T-helper 2 cell treated with Interferon-gamma antibody and Interleukin-4, amounts not matched to agents 100 ng/mL and 5 ng/mL, for 36 hours (primary cell): ENCODE data around the gene DEDD2. TPM values are rescaled to one million over a fixed set of nuclear protein-coding genes. Genes with fewer than 3 reads are reported as not detected.

ENCODE experiments used
- intact Hi-C: fragments of 100-400 bp; cut with micrococcal nuclease; formaldehyde crosslinking; loops from one replicate; pipeline ENCODE4 v1.15.1; 2023
- total RNA-seq: library from RNA; stranded (reverse); gene quantifications from 2 replicates; pipeline ENCODE4 v1.2.3, GENCODE V29; 2022

Gene DEDD2
- total RNA-seq, 1 donor from 2014 or later, result 40.3 TPM

GRCh38 chr19:42200116-42200715, 17.3 kb downstream of the DEDD2 start:
- intact Hi-C loops, result no loop called here

DNA sequence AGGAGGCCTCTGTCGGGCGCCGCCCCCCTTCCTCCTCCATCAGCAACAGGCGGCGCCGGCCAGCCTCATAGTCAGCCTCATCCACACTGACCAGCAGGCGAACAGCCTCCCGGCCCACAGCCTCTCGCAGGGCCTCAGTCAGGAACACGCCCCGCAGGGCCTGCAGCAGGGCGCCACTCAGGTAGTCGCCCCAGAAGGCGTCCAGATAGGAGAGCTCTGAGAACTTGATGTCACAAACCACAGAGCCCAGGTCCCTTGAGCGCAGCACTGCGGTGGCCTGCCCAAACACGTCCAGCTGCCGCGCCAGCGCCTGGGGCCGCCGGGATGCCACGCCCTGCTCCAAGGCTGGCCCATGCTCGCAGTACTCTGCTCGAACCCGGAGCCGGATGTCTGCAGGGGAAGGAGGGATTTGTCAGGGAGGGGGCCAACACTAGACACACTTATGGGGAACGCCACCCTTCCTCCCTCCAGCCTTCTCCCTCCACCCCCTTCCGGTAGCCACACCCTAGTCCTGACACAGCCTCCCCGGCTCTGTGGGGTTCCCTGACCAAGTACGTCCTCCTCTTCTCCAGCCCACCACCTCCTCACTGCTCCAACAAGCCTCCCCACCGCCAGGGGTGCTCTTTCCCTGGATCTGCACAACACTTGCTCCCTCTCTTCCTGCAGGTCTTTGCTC, 17.9 kb downstream of the DEDD2 start:
- intact Hi-C loops, result loop anchor here (1.0 to 5.0 kb wide), 8 partner anchors 15 to 83 kb away; partner anchors contain the start of genes DEDD2, GSK3A and POU2F2

DNA sequence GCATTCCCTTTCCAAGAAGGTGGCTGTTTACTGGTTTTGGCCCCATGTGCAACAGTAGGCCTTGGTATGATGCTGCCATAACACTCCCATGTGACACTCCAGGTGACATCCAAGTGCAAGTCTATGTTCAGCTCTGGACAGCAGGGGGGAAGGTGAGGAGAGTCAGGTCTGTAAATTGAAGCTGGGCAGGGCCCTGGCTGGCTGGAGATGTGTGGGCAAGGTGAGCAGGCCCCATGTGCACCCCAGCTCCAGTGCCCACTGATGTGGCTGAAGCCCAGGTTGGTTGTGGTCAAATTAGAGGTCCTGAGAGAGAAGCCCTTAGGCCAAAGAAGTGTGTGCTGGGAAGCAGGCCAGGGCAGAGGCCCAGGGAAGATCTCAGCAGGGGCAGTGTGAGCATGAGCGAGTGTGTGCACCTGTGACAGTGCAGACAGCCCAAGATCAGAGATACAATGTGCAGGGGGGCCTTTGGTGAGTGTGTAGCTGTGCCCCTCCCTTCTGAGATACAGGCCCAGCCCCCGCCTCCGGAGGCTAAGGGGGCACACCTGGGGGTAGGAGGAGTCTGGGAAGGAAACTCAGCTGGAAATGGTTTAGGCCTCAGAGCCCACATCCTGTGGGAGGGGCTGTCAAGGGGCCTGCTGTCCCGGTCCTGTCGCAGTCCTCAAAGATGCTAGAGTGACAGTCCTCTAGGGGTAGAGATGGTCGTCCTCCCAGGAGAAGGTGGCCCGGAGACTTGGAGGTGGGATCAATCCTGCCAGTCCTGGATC, 18.6 kb downstream of the DEDD2 start:
- intact Hi-C loops, result loop anchor here (1.0 to 5.0 kb wide), 8 partner anchors 14 to 83 kb away; partner anchors contain the start of genes DEDD2, GSK3A and POU2F2

GRCh38 chr19:42197375-42197817, 20.1 kb downstream of the DEDD2 start:
- intact Hi-C loops, result loop anchor here (5.0 kb wide), 1 partner anchor 85 kb away; no protein-coding TSS in a partner anchor

GRCh38 chr19:42196011-42197001, 21.2 kb downstream of the DEDD2 start:
- intact Hi-C loops, result loop anchor here (5.0 kb wide), 1 partner anchor 86 kb away; no protein-coding TSS in a partner anchor

DNA sequence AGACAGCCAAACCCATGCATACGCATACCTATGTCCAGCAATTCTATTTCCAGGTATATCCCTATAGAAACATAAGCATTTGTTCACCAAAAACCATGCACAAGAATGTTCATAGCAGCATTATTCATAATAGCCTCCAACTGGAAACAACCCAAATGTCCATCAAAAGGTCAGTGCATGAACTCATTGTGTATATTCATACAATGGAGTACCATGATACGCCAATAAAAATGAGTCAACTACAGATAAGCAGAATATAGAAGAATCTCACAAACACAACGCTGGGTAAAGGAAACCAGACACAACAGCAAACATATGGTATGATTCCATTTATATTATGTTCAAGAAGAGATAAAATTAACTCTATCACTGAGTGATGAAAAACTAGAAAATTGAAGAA, 23.8 kb downstream of the DEDD2 start:
- intact Hi-C loops, result no loop called here

DNA sequence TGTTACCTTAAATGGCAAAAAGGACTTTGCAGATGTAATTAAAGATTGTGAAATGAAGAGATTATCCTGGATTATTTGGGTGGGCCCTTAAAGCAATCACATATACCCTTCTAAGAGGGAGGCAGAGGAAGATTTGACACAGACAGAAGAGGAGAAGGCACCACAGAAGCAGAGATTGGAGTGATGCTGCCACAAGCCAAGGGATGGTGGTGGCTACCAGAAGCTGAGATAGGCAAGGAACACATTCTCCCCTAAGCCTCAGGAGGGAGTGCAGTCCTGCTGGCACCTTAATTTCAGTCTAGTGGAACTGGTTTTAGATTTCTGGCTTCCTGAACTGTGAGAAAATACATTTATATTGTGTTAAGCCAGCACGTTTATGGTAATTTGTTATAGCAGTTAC, 24.2 kb downstream of the DEDD2 start:
- intact Hi-C loops, result no loop called here

- intact Hi-C loops, result no loop called here
These were observed 25.6 kb downstream of the DEDD2 start for GRCh38 chr19:42191855-42192254.

- intact Hi-C loops, result no loop called here
These were observed 26.1 kb downstream of the DEDD2 start for GRCh38 chr19:42191330-42191729.

DNA sequence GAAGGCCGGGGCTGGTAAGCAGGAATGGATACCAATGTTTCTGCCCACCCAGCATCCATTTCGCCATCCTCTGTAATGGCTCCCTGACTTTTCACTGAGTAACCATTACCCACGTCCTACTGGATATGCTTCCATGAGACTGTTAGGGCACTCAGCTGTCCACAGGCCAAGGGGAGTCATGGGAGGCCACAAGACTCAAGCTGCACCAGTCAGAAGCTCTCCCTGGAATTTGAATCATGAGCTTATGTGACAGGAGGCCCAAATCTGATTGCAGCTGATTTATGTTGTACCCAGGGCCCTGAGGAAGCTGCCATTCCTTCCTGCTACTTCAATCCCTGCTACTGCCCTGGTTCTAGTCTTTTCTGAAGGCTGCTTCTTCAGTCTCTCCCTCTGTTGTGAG, 28.3 kb downstream of the DEDD2 start:
- intact Hi-C loops, result no loop called here

DNA sequence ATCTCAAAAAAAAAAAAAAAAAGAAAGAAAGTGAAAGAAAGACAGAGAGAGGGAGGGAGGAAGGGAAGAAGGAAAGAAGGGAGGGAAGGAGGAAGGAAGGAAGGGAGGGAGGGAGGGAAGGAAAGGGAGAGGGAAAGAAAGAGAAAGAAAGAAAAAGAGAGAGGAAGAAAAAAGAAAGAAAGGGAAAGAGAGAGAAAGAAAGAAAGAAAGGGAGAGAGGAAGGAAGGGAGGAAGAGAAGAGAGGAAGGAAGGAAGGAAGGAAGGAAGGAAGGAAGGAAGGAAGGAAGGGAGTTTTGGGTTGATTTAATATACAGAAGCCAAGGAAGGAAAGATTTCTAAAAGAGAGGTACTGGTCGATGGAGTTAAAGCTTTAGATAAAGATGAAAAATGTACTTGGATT, 28.8 kb downstream of the DEDD2 start:
- intact Hi-C loops, result no loop called here

GRCh38 chr19:42185277-42185676, 32.2 kb downstream of the DEDD2 start:
- intact Hi-C loops, result loop anchor here (2.0 kb wide), 2 partner anchors 14 to 32 kb away; partner anchors contain the start of gene DEDD2

- intact Hi-C loops, result loop anchor here (1.0 to 2.0 kb wide), 4 partner anchors 14 to 76 kb away; partner anchors contain the start of gene DEDD2
These were observed 33.0 kb downstream of the DEDD2 start for GRCh38 chr19:42184401-42184861.

GRCh38 chr19:42178791-42179674, 38.4 kb downstream of the DEDD2 start:
- intact Hi-C loops, result loop anchor here (5.0 kb wide), 1 partner anchor 103 kb away; no protein-coding TSS in a partner anchor

DNA sequence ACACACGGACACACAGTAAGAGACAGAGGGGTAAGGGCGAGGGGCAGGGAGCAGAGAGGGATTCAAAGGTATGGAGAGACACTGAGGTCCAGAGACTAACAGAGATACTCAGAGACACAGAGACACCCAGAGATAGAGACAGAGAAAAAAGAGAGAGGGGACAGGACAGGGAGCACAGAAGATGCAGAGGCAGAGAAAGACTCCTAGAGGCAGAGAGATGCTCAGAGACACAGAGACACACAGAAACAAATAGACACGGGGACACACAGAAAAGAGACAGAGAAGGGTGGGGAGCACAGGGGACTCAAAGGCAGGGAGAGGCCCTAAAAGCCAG, 39.8 kb downstream of the DEDD2 start:
- intact Hi-C loops, result loop anchor here (1.0 to 5.0 kb wide), 4 partner anchors 22 to 105 kb away; partner anchors contain the start of genes DEDD2 and POU2F2

DNA sequence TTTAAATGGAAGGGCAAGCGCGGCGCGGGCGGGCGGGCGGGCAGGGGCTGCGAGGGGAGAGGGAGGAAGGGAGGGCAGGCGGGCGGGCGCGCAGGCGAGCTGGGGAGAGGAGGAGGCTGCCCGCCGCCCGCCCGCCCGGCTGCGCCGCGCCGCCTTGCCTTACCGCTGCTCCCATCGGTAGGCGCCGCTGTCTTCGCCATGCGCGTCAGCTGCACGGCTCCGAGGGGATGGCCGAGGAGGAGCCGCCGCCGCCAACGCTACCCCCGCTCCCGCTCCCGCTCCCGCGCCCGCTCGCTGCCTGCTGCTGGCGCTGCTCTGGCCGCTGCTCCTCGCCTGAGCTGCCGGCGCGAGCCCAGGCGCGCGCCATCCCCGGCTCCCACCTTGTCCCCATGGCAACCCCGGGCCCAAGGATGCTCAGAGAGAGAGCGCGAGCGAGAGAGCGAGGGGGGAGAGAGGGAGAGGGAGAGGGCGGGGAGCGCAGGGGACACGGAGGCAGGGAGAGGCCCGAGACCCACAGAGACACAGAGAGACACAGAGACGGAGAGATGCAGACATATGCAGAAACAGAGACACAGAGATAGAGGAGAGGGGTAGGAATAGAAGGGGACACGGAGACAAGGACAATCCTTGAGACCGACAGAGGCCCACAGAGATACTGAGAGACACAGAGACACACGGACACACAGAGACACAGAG, 40.3 kb downstream of the DEDD2 start:
- intact Hi-C loops, result loop anchor here (1.0 to 5.0 kb wide), 4 partner anchors 22 to 105 kb away; partner anchors contain the start of genes DEDD2 and POU2F2

DNA sequence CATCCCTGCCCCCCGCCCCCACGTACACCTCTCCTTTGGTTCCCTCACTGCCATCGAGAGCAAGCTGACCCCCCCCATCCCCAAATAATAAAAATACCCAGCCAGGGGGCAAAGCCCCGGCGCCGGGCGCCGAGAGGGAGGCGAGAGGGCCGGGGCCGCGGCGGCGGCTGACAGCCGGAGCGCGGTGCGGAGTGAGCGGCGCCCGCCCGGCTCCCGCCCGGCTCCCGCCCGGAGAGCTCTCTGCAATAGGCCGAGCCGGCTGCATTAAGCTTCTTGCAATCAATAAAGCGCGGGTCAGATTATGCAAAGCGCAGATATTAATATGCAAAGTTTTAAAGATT, 40.9 kb downstream of the DEDD2 start:
- intact Hi-C loops, result loop anchor here (2.0 to 5.0 kb wide), 3 partner anchors 40 to 106 kb away; partner anchors contain the start of genes DEDD2 and POU2F2

GRCh38 chr19:42175952-42176648, 41.4 kb downstream of the DEDD2 start:
- intact Hi-C loops, result loop anchor here (2.0 to 5.0 kb wide), 3 partner anchors 41 to 106 kb away; partner anchors contain the start of genes DEDD2 and POU2F2
